GM12878 (cell line): Measurements from ENCODE around the gene TP53INP2. TPM values are rescaled to one million over a fixed set of nuclear protein-coding genes. Genes with fewer than 3 reads are reported as not detected.

Source experiments
- ATAC-seq: fragments of 200-7000 bp; cut with Tn5 transposase; 3 replicates; pipeline ENCODE4 v1.9.1; 2020; ENCODE audit warnings: mild to moderate bottlenecking, moderate library complexity
- BruUV-seq: library from RNA; stranded (reverse); fragments of 400-500 nt; replicated peaks from 2 replicates; lab custom pipeline; 2021; lab: Mats Ljungman, UMichigan
- CTCF ChIA-PET: fragments of 300-600 bp; sonication (Branson Sonifier 250); formaldehyde crosslinking; extraction: SDS; loops from one replicate; lab custom pipeline; 2021; ENCODE audit warnings: inconsistent platforms; lab: Yijun Ruan, JAX
- POLR2A ChIA-PET: fragments of 350-600 bp; formaldehyde crosslinking; extraction: SDS; loops from one replicate; lab custom pipeline; 2021; ENCODE audit warnings: inconsistent platforms; lab: Charles Lee
- RAD21 ChIA-PET: fragments of 300-600 bp; sonication (Branson Sonifier 250); formaldehyde crosslinking; loops from one replicate; lab custom pipeline; 2023; ENCODE audit warnings: antibody characterized with exemption; ENCODE audit not compliant: unreplicated experiment; lab: Charles Lee
- SMC1A ChIA-PET: fragments of 300-600 bp; sonication (Branson Sonifier 250); formaldehyde crosslinking; loops from one replicate; lab custom pipeline; 2023; ENCODE audit not compliant: unreplicated experiment, uncharacterized antibody; lab: Charles Lee
- DNase-seq: peaks from one replicate; pipeline ENCODE4 v3.0.0-alpha.2; 2011; ENCODE audit warnings: low read depth, low spot score
- FAIRE-seq: peaks from 3 replicates; lab custom pipeline; 2011; peaks lifted over from hg19 to GRCh38; lab: Jason Lieb, UNC
- H2AFZ ChIP-seq: 2 replicates; pipeline ENCODE4 v1.6.0; 2011; ENCODE audit warnings: low read depth, low read length, control low read depth; ENCODE audit not compliant: control insufficient read depth
- H3K27ac ChIP-seq: 2 replicates; pipeline ENCODE4 v1.5.1; 2011; ENCODE audit warnings: control low read depth; ENCODE audit not compliant: control insufficient read depth, insufficient read depth
- H3K27me3 ChIP-seq, 2 experiments: replicated peaks in 1 of 2; 2 replicates each; pipeline versions ENCODE4 v1.6.0 to v1.6.1; 2011; ENCODE audit warnings: low read length in 1 of 2; ENCODE audit not compliant: control insufficient read depth in 2 of 2, insufficient read depth in 2 of 2
- H3K36me3 ChIP-seq, 2 experiments: 2 replicates each; pipeline ENCODE4 v1.5.1; 2011; ENCODE audit warnings: low read length in 1 of 2; ENCODE audit not compliant: control insufficient read depth in 2 of 2, insufficient read depth in 2 of 2
- H3K4me1 ChIP-seq: 2 replicates; pipeline ENCODE4 v1.6.1; 2011; ENCODE audit warnings: mild to moderate bottlenecking, low read length, moderate library complexity, mixed read lengths; ENCODE audit not compliant: control insufficient read depth, insufficient read depth
- H3K4me2 ChIP-seq: 2 replicates; pipeline ENCODE4 v1.6.0; 2011; ENCODE audit warnings: control low read depth; ENCODE audit not compliant: control insufficient read depth, insufficient read depth
- H3K4me3 ChIP-seq: fragments of 200-600 bp; sonication (generic); 2 replicates; pipeline ENCODE4 v1.5.1; 2016
- H3K79me2 ChIP-seq: 2 replicates; pipeline ENCODE4 v1.6.0; 2011; ENCODE audit warnings: low read length; ENCODE audit not compliant: control insufficient read depth, insufficient read depth
- H3K9ac ChIP-seq: 2 replicates; pipeline ENCODE4 v1.8.0; 2011; ENCODE audit warnings: low read length, control low read depth, mixed read lengths; ENCODE audit not compliant: control insufficient read depth, insufficient read depth
- H3K9me3 ChIP-seq: replicated peaks from 3 replicates; pipeline ENCODE4 v1.5.1; 2011; ENCODE audit warnings: mild to moderate bottlenecking, low read length; ENCODE audit not compliant: control insufficient read depth, insufficient read depth
- H4K20me1 ChIP-seq: 2 replicates; pipeline ENCODE4 v1.6.0; 2011; ENCODE audit not compliant: control insufficient read depth, insufficient read depth
- BACH1 ChIP-seq: fragments of 450-650 bp; IDR thresholded peaks from 2 replicates; pipeline ENCODE4 v1.6.1; 2017; ENCODE audit warnings: mild to moderate bottlenecking, borderline replicate concordance
- BHLHE40 ChIP-seq, 2 experiments: fragments of 450-650 bp in 1 of 2; IDR thresholded peaks; 2 replicates each; pipeline ENCODE4 v1.6.1; 2011 to 2017; ENCODE audit warnings: low read depth in 2 of 2, borderline replicate concordance in 1 of 2, improper control_type of control experiment in 1 of 2, low read length in 1 of 2, mild to moderate bottlenecking in 1 of 2
- BRCA1 ChIP-seq: IDR thresholded peaks from 2 replicates; pipeline ENCODE4 v1.6.1; 2011; ENCODE audit warnings: low read depth, low read length, improper control_type of control experiment
- DPF2 ChIP-seq: fragments of 450-650 bp; IDR thresholded peaks from 2 replicates; pipeline ENCODE4 v1.6.1; 2017; ENCODE audit warnings: mild to moderate bottlenecking
- HDGF ChIP-seq: fragments of 450-650 bp; IDR thresholded peaks from 2 replicates; pipeline ENCODE4 v1.6.1; 2016; ENCODE audit warnings: antibody characterized with exemption
- NKRF ChIP-seq: fragments of 450-650 bp; conservative IDR thresholded peaks from 2 replicates; pipeline ENCODE4 v1.6.1; 2017; ENCODE audit warnings: mild to moderate bottlenecking, moderate library complexity
- NR2F1 ChIP-seq: fragments of 450-650 bp; conservative IDR thresholded peaks from 2 replicates; pipeline ENCODE4 v1.6.1; 2017; ENCODE audit warnings: mild to moderate bottlenecking
- RELA ChIP-seq: fragments of 450-650 bp; IDR thresholded peaks from 2 replicates; pipeline ENCODE4 v1.8.0; 2014; ENCODE audit warnings: borderline replicate concordance; ENCODE audit not compliant: partially characterized antibody
- TBL1XR1 ChIP-seq: IDR thresholded peaks from 2 replicates; pipeline ENCODE4 v1.6.1; 2012; ENCODE audit warnings: low read depth, low read length, improper control_type of control experiment
- USF1 ChIP-seq: IDR thresholded peaks from 2 replicates; pipeline ENCODE4 v1.6.1; 2011; ENCODE audit warnings: borderline replicate concordance, low read depth, mild to moderate bottlenecking, moderate library complexity, mixed read lengths, low read length; ENCODE audit not compliant: insufficient read depth; ENCODE audit errors: extremely low read length
- WGBS: methylation state at CpG from one replicate; pipeline ENCODE4 v1.1.6; 2016; ENCODE audit warnings: low lambda C conversion rate; ENCODE audit not compliant: insufficient replicate concordance, insufficient coverage; ENCODE audit errors: missing lambda C conversion rate; 5-methylcytosine and 5-hydroxymethylcytosine counted together
- in situ Hi-C: fragments of 300-500 bp; cut with MboI; formaldehyde crosslinking; loops from 9 replicates; pipeline ENCODE4 v1.14.3; 2018; ENCODE audit warnings: mixed read lengths
- intact Hi-C: fragments of 100-400 bp; cut with micrococcal nuclease; formaldehyde crosslinking; loops from one replicate; pipeline ENCODE4 v1.14.2; 2022; ENCODE audit not compliant: unreplicated experiment
- polyA plus RNA-seq, 11 experiments: library from polyadenylated mRNA; depleted of rRNA in 4 of 11; unstranded in 6 of 11; stranded (reverse) in 5 of 11; fragments of >200 nt; fragmentation: Nextera tagmentation in 4 of 11; fragmentation: Illumina TruSeq in 1 of 11; extraction: Ambion mirVana in 4 of 11; extraction: Trizol in 1 of 11; gene quantifications; 1 replicate in 1 of 11; 2 replicates in 10 of 11; pipeline versions ENCODE4 v1.2.1 to v1.2.3, GENCODE V29; 2011 to 2016; ENCODE audit warnings: inconsistent platforms in 2 of 11, missing spikeins in 2 of 11, low read depth in 1 of 11
- total RNA-seq, 4 experiments: library from RNA; depleted of rRNA in 3 of 4; stranded (reverse); fragments of >200 nt in 3 of 4; fragmentation: Illumina TruSeq in 1 of 4; extraction: Trizol in 1 of 4; gene quantifications; 2 replicates each; pipeline versions ENCODE4 v1.2.1 to v1.2.3, GENCODE V29; 2013 to 2021
- TF ChIP-seq, protein P1 (sequence below): fragments of 450-650 bp; IDR thresholded peaks from 2 replicates; pipeline ENCODE4 v1.6.1; 2017; ENCODE audit warnings: mild to moderate bottlenecking, low read depth, inconsistent platforms; ENCODE audit not compliant: poor library complexity, severe bottlenecking
- TF ChIP-seq, protein P2 (sequence below): IDR thresholded peaks from 2 replicates; pipeline ENCODE4 v1.6.1; 2011; ENCODE audit warnings: low read depth, low read length, improper control_type of control experiment, borderline replicate concordance

The TP53INP2 gene
- total and polyA plus RNA-seq, 10 of the 15 experiments (the other 5 are each of a cell fraction or from before 2014, with no cell fraction given) = 2.8 to 16.0 (median 4.0) TPM

DNA sequence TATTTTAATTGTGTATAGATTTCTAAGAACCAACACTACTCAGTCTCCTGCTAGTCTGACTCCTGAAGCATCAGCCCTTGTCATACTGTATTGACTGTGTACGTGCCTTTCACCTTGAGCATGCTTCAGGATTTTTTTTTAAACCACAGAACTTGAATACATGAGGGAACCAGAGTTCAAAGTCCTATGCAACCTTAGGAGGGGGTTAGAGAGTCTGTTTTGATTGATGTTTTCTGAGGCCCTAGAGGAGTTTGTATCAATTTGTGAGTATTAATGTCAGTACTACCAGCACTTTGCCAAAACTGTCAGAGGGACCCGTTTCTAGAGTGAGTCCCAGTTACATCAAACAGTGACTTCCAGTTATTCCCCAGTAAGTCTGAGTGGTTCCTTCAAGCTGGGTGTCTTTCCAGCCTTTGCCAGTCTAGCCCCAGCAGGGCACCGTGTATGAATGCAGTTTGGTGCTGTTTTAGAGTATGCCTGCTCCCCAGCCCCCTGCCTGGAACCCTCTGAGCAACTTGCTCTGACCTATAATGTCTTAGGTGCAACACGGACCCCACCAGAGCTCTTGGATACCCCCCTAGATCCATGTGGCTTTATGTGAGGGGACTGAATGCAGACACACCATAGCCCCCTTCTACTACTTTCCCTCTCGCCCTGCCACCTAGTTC is 8.5 kb downstream of the TP53INP2 start:
- Histone ChIP-seq H2AFZ (no peak overlapping the region), H3K27me3 (no peaks in the 10 kb centered on the region), H3K9ac (no peak overlapping the region), H3K4me2 (no peak overlapping the region), H3K36me3 (peaks cover 0 to 4% of the 10 kb centered on the region in 2 experiments; a peak in 3 of 4 replicates), H3K9me3 (no peaks in the 10 kb centered on the region), H3K4me1 (peaks cover 29% of the 10 kb centered on the region), H3K4me3 (no peak overlapping the region), H3K79me2 (peaks cover 4% of the 10 kb centered on the region), H3K27ac (peak overlapping the region; percentile 34; the same call in 1 of the 2 replicates), H4K20me1 (no peaks in the 10 kb centered on the region)
- no peak for FAIRE-seq
- ATAC-seq = no peak
- no TSS peak for BruUV-seq
- POLR2A ChIA-PET = interaction anchor here (0.5 to 3.1 kb wide), 9 partner anchors 7 to 311 kb away, joined by 3 to 18 read pairs (median 5); partner anchors contain the start of gene TP53INP2
- intact Hi-C loops = no loop called here
- CTCF ChIA-PET = interaction anchor here (0.6 to 10.2 kb wide), 5 partner anchors 9 to 464 kb away, joined by 3 to 118 read pairs (median 4); partner anchors contain the start of gene TP53INP2
- SMC1A ChIA-PET = interaction anchor here (0.9 to 13.1 kb wide), 12 partner anchors 8 to 400 kb away, joined by 3 to 146 read pairs (median 4); no protein-coding TSS in a partner anchor
- no peak for DNase-seq
- RAD21 ChIA-PET = interaction anchor here (0.5 to 7.0 kb wide), 9 partner anchors 8 to 400 kb away, joined by 3 to 112 read pairs (median 5); partner anchors contain the start of genes DYNLRB1 and TP53INP2
- 64% methylated on average over 5 of the region's 5 CpGs for WGBS
- in situ Hi-C loops = no loop called here
- TF ChIP-seq NR2F1 = 0 out of 2 replicates have a peak, but pooled peaks have one; percentile 28
- peak; percentile 21; the same call in 1 of the 2 replicates for TF ChIP-seq HDGF
- TF ChIP-seq, protein P1, sequence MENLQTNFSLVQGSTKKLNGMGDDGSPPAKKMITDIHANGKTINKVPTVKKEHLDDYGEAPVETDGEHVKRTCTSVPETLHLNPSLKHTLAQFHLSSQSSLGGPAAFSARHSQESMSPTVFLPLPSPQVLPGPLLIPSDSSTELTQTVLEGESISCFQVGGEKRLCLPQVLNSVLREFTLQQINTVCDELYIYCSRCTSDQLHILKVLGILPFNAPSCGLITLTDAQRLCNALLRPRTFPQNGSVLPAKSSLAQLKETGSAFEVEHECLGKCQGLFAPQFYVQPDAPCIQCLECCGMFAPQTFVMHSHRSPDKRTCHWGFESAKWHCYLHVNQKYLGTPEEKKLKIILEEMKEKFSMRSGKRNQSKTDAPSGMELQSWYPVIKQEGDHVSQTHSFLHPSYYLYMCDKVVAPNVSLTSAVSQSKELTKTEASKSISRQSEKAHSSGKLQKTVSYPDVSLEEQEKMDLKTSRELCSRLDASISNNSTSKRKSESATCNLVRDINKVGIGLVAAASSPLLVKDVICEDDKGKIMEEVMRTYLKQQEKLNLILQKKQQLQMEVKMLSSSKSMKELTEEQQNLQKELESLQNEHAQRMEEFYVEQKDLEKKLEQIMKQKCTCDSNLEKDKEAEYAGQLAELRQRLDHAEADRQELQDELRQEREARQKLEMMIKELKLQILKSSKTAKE = peak; percentile 30
- TF ChIP-seq BRCA1 = no peak
- TF ChIP-seq NKRF = no peak
- no peak for TF ChIP-seq USF1
- no peak for TF ChIP-seq RELA
- peak; percentile 31 to 71; a peak in 2 of 4 replicates for TF ChIP-seq BHLHE40 (IDR thresholded peaks at IDR 0.05; ENCODE audit: borderline replicate concordance in 1 of 2, low read depth in 2 of 2, low read length in 1 of 2)
- no peak for TF ChIP-seq TBL1XR1
- TF ChIP-seq, protein P2, sequence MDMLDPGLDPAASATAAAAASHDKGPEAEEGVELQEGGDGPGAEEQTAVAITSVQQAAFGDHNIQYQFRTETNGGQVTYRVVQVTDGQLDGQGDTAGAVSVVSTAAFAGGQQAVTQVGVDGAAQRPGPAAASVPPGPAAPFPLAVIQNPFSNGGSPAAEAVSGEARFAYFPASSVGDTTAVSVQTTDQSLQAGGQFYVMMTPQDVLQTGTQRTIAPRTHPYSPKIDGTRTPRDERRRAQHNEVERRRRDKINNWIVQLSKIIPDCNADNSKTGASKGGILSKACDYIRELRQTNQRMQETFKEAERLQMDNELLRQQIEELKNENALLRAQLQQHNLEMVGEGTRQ = no peak
- 0 out of 2 replicates have a peak, but pooled peaks have one; percentile 14 for TF ChIP-seq BACH1
- TF ChIP-seq DPF2 = 0 out of 2 replicates have a peak, but pooled peaks have one; percentile 17
